Activated CD4-positive, CD25-positive, alpha-beta regulatory T cell treated with anti-CD3 and anti-CD28 coated beads, Interleukin-2, amount 50 U/mL, for 16 hours (primary cell): ENCODE data around the gene MMP23B.

Experiments
- DNase-seq: peaks from one replicate; pipeline ENCODE4 v3.0.0-alpha.2; 2020; ENCODE audit warnings: low read depth, low spot score

Gene MMP23B

GRCh38 chr1:1602304-1602967, 29.5 kb upstream of the MMP23B start:
- no peak for DNase-seq

- no peak for DNase-seq
Observed at GRCh38 chr1:1602968-1603506, 28.9 kb upstream of the MMP23B start.

- DNase-seq = no peak
Observed at GRCh38 chr1:1603671-1604373, 28.2 kb upstream of the MMP23B start.

- no peak for DNase-seq
Observed at GRCh38 chr1:1604374-1605033, 27.5 kb upstream of the MMP23B start.

GRCh38 chr1:1605034-1605591, 26.9 kb upstream of the MMP23B start:
- no peak for DNase-seq

GRCh38 chr1:1605724-1606123, 26.2 kb upstream of the MMP23B start:
- no peak for DNase-seq

- no peak for DNase-seq
Observed at GRCh38 chr1:1606232-1606631, 25.7 kb upstream of the MMP23B start.

- DNase-seq = no peak
Observed at GRCh38 chr1:1609822-1610485, 22.0 kb upstream of the MMP23B start.

GRCh38 chr1:1610796-1611195, 21.2 kb upstream of the MMP23B start:
- no peak for DNase-seq

GRCh38 chr1:1612104-1612400, 19.9 kb upstream of the MMP23B start:
- no peak for DNase-seq

- DNase-seq = no peak
Observed at GRCh38 chr1:1613509-1614082, 18.4 kb upstream of the MMP23B start.

GRCh38 chr1:1614204-1614953, 17.6 kb upstream of the MMP23B start:
- no peak for DNase-seq

GRCh38 chr1:1614954-1615255, 17.1 kb upstream of the MMP23B start:
- no peak for DNase-seq

- peak; percentile 96 for DNase-seq
Observed at GRCh38 chr1:1615256-1616044, 16.5 kb upstream of the MMP23B start, which contains the start of gene MIB2. TSS of gene MIB2 (plus strand) at chr1:1615500. CDS start at chr1:1623453, 7,953 bp downstream.

GRCh38 chr1:1616045-1616790, 15.8 kb upstream of the MMP23B start:
- no peak for DNase-seq

GRCh38 chr1:1616838-1617237, 15.1 kb upstream of the MMP23B start:
- DNase-seq = no peak

GRCh38 chr1:1617516-1617915, 14.5 kb upstream of the MMP23B start:
- DNase-seq = no peak

GRCh38 chr1:1617925-1618324, 14.0 kb upstream of the MMP23B start:
- no peak for DNase-seq

- no peak for DNase-seq
Observed at GRCh38 chr1:1618396-1619068, 13.4 kb upstream of the MMP23B start.
